ENCODE data around the gene HDAC5. TPM values are rescaled to one million over a fixed set of nuclear protein-coding genes. Genes with fewer than 3 reads are reported as not detected.
"Not testable (repeated sequence)": the region's sequence is repeated elsewhere in the genome, so short reads cannot be mapped to it uniquely, and the experiment has no call there.

HDAC5 gene
- total and polyA plus RNA-seq, 2 of the 8 experiments (the other 6 are each of a cell fraction or from before 2014, with no cell fraction given), result 48.5 to 54.4 TPM

DNA sequence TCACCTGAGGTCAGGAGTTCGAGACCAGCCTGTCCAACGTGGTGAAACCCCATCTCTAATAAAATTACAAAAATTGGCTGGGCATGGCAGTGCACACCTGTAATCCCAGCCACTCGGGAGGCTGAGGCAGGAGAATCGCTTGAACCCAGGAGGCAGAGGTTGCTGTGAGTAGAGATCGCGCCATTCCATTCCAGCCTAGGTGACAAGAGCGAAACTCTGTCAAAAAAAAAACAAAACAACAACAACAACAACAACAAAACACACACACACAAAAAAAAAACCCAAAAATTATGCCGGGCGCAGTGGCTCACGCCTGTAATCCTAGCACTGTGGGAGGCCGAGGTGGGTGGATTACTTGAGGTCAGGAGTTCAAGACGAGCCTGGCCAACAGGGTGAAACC lies 7.9 kb upstream of the HDAC5 start:
- H2BK120ac ChIP-seq (replicated peaks; ENCODE audit: low read depth, low read length); DNase-seq (ENCODE audit: low read depth in 1 of 2, low spot score in 2 of 2); H3K18ac ChIP-seq (ENCODE audit: extremely low read depth, low read length); H3K36me3 ChIP-seq (ENCODE audit: control insufficient read depth in 2 of 4, insufficient read depth in 4 of 4, low read length in 3 of 4); H4K5ac ChIP-seq (ENCODE audit: insufficient read length, low read depth, low read length); H3K14ac ChIP-seq (ENCODE audit: insufficient read length); H3K4me3 ChIP-seq (ENCODE audit: extremely low read depth in 1 of 4, insufficient read depth in 2 of 4, low read depth in 3 of 4, low read length in 4 of 4); H3K23ac ChIP-seq (ENCODE audit: insufficient read length); H2AK5ac ChIP-seq (ENCODE audit: low read depth, low read length); H3K23me2 ChIP-seq (ENCODE audit: low read depth, low read length); H3K27me3 ChIP-seq (replicated peaks in 1 of 4; ENCODE audit: control insufficient read depth in 3 of 4, extremely low read depth in 1 of 4, insufficient read depth in 3 of 4, low read length in 3 of 4); H3K4ac ChIP-seq (replicated peaks; ENCODE audit: insufficient read length, low read depth, low read length); H3K9me3 ChIP-seq (ENCODE audit: insufficient read depth in 2 of 2, low read depth in 1 of 2, low read length in 1 of 2); H2BK5ac ChIP-seq (ENCODE audit: low read depth, low read length); H3K56ac ChIP-seq (replicated peaks; ENCODE audit: insufficient read length, low read depth, low read length); H3K4me2 ChIP-seq (ENCODE audit: insufficient read depth in 1 of 2, low read depth in 2 of 2, low read length in 2 of 2); H3K79me2 ChIP-seq (ENCODE audit: control insufficient read depth in 1 of 2, insufficient read depth in 2 of 2, low read length in 2 of 2); H2BK12ac ChIP-seq (ENCODE audit: low read depth, low read length); H2BK20ac ChIP-seq (ENCODE audit: low read length); H3K27ac ChIP-seq (ENCODE audit: low read depth, low read length); H4K8ac ChIP-seq (ENCODE audit: extremely low read depth, insufficient read depth, low read length); H3K4me1 ChIP-seq (replicated peaks in 1 of 4; ENCODE audit: control insufficient read depth in 3 of 4, insufficient read depth in 4 of 4, low read length in 3 of 4); H2BK15ac ChIP-seq (ENCODE audit: low read length); H4K91ac ChIP-seq (replicated peaks; ENCODE audit: insufficient read length, low read length); H3K79me1 ChIP-seq (ENCODE audit: low read depth, low read length); FAIRE-seq; H4K20me1 ChIP-seq (replicated peaks in 1 of 2; ENCODE audit: control insufficient read depth in 1 of 2, insufficient read depth in 2 of 2, low read length in 2 of 2); H3K9ac ChIP-seq (replicated peaks in 1 of 4; ENCODE audit: extremely low read depth in 1 of 4, low read depth in 3 of 4, low read length in 3 of 4); H2AFZ ChIP-seq (ENCODE audit: low read length): not testable (repeated sequence)
- WGBS, 2 experiments (ENCODE audit: extremely low coverage in 1 of 2, insufficient coverage in 1 of 2, insufficient read length in 1 of 2, insufficient replicate concordance in 2 of 2, low coverage in 1 of 2, low lambda C conversion rate in 2 of 2, missing lambda C conversion rate in 1 of 2), result 95% methylated on average over 11 of the region's 12 CpGs; no CpG with 5 or more reads in 1 of the 2 experiments
- ChIA-PET POLR2A (ENCODE audit: partially characterized antibody) (interaction anchor here (3.0 kb wide), 1 partner anchor 8 kb away, joined by 13 read pairs; the partner anchor contains the start of gene HDAC5), CTCF (ENCODE audit: partially characterized antibody) (interaction anchor here (0.6 to 4.4 kb wide), 3 partner anchors 15 to 30 kb away, joined by 4 to 26 read pairs (median 4); no protein-coding TSS in a partner anchor)

Data from H1 (cell line).